Kidney epithelial cell (primary cell): ENCODE measurements around the gene LRRC2. TPM values are rescaled to one million over a fixed set of nuclear protein-coding genes. Genes with fewer than 3 reads are reported as not detected.

Experiments used
- DNase-seq: peaks from one replicate; pipeline ENCODE4 v3.0.0-alpha.2; 2010; ENCODE audit warnings: low read depth
- H3K27me3 ChIP-seq: 2 replicates; pipeline ENCODE4 v1.6.0; 2011; ENCODE audit warnings: low read length; ENCODE audit not compliant: control insufficient read depth, insufficient read depth
- H3K36me3 ChIP-seq: 2 replicates; pipeline ENCODE4 v1.5.1; 2011; ENCODE audit warnings: low read length; ENCODE audit not compliant: control insufficient read depth, insufficient read depth
- H3K4me3 ChIP-seq: 2 replicates; pipeline ENCODE4 v1.5.1; 2011; ENCODE audit warnings: low read depth, mild to moderate bottlenecking, control low read depth, low read length
- CTCF ChIP-seq: IDR thresholded peaks from 2 replicates; pipeline ENCODE4 v1.5.1; 2011; ENCODE audit warnings: mild to moderate bottlenecking, moderate library complexity, low read length, control low read depth, inconsistent platforms; ENCODE audit not compliant: insufficient read depth, poor library complexity, severe bottlenecking
- total RNA-seq: library from RNA; depleted of rRNA; stranded (reverse); fragments of >200 nt; gene quantifications from 2 replicates; pipeline ENCODE4 v1.2.3, GENCODE V29; 2015

The LRRC2 gene
- total RNA-seq, 1 donor from 2014 or later = 0.29 TPM

GRCh38 chr3:46504789-46505188 lies 61.3 kb downstream of the LRRC2 start:
- Histone ChIP-seq H3K27me3 (no peaks in the 10 kb centered on the region), H3K4me3 (no peak overlapping the region), H3K36me3 (no peaks in the 10 kb centered on the region)
- TF ChIP-seq CTCF = no peak
- DNase-seq = no peak

DNA sequence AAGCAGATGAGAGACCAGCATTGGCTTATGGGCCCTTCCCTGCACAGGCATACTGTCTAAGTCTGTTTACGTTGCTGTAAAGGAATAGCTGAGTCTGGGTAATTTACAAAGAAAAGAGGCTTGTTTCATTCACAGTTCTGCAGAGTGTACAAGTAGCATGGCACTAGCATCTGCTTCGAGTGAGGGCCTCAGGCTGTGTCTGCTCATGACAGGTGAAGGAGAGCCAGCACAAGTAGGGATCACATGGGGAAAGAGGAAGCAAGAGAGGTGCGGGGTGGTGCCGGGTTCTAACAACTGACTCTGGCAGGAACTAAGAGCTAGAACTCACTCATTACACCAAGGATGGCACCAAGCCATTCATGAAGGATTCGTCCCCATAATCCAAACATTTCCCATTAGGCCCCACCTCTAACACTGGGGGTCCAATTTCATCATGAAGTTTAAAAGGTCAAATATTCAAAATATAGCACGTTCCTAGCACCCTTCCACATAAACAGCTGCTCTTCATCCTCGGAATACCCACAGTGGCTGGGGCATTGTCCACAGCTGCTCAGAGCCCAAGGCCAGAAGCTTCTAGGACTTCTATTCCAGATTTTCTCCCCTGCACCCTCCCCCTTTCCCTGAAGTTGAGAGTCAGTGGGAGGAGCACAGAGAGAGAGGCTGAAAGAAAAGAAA lies 62.8 kb downstream of the LRRC2 start:
- DNase-seq = no peak
- TF ChIP-seq CTCF = no peak
- H3K4me3 ChIP-seq = no peak overlapping the region
- H3K27me3 ChIP-seq = no peaks in the 10 kb centered on the region
- H3K36me3 ChIP-seq = no peaks in the 10 kb centered on the region

DNA sequence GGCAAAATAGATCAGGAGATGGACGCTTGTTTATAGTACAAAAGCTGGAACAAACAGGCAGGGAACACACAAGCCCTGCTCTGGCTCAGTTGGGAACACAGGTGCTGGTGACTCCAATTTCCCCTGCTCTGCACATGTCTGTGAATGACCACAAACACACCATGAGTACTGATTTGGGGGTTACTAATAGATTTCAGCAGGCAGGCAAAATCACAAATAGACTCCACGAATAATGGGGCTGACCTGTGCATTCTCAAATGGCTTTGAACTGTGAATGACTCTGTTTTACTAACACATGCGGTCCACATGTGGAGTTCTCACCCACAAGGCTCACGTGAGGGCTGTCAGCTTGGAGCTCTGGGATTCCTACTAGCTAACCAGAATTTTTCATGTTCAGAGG lies 64.4 kb downstream of the LRRC2 start:
- H3K36me3 ChIP-seq = no peaks in the 10 kb centered on the region
- H3K4me3 ChIP-seq = no peak overlapping the region
- H3K27me3 ChIP-seq = no peaks in the 10 kb centered on the region
- no peak for DNase-seq
- no peak for TF ChIP-seq CTCF

GRCh38 chr3:46500656-46501635 lies 65.2 kb downstream of the LRRC2 start:
- Histone ChIP-seq H3K4me3 (no peak overlapping the region), H3K36me3 (no peaks in the 10 kb centered on the region), H3K27me3 (no peaks in the 10 kb centered on the region)
- DNase-seq = no peak
- no peak for TF ChIP-seq CTCF

DNA sequence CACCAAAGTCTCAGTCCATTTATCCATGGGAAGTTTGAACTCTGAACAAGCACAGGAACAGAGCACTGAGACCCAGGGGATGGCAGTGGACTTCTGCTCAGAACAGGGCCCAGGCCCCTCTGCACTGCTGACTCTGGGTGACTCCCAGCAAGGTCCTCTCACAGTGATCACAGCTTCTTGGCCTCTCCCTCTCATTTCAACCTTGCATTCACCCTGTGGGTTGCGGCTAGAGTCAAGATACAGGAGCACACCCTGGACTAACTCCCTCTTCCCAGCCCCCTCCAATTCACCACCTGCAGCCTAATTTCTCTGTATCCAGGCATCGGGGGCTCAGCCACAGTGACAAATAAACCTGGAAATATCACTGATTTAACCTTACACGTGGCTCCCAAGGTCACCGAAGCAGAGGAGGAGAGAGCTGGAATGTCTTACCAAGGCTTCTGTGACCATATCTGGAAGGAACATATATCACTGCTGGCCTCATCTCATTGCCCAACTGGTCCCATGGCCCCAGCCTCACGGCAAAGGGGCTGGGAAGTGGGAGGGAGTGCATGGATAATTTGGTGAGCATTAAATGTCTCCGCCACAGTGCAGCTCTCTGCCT lies 67.1 kb downstream of the LRRC2 start:
- no peak for DNase-seq
- Histone ChIP-seq H3K4me3 (no peak overlapping the region), H3K36me3 (no peaks in the 10 kb centered on the region), H3K27me3 (no peaks in the 10 kb centered on the region)
- no peak for TF ChIP-seq CTCF
